ENCODE results near the gene STK10.

The STK10 gene

DNA sequence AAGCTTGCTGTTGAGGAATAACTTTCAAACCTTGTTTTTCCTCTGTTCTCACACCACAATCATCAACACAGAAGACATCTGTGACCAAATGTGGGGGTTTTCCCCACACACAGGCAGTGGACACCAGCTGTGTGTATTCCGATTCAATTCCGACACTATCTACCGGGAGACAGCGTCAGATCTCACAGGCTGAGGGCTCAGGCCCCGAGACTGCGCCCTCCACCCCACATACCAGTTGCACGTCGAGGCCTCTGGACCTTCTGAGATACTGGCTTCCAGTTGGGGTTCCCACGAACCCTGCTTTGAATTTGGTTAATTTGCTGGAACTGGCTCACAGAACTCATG, 41.3 kb downstream of the STK10 start:
- no peak for DNase-seq (ENCODE audit: low read depth, low spot score)
- H3K36me3 ChIP-seq (ENCODE audit: insufficient read depth, insufficient read length, low read length) = peaks cover 19% of the 10 kb centered on the region
- H3K9me3 ChIP-seq (ENCODE audit: insufficient read depth, low read length) = no peaks in the 10 kb centered on the region
- no peak overlapping the region for H3K4me3 ChIP-seq (ENCODE audit: insufficient read length, low read depth)
- no peak overlapping the region for H3K9ac ChIP-seq (ENCODE audit: insufficient read length, low read depth)
- peaks cover 8% of the 10 kb centered on the region for H3K4me1 ChIP-seq (ENCODE audit: insufficient read depth, insufficient read length)
- H3K27me3 ChIP-seq (ENCODE audit: insufficient read depth, insufficient read length) = no peaks in the 10 kb centered on the region
- TF ChIP-seq SUZ12 (IDR thresholded peaks at IDR 0.05; ENCODE audit: extremely low read depth, insufficient read depth, insufficient read length) (no peak), YY1 (IDR thresholded peaks at IDR 0.05; ENCODE audit: insufficient read depth, insufficient read length) (no peak), ZNF274 (IDR thresholded peaks at IDR 0.05; ENCODE audit: low read depth, low read length) (no peak)

DNA sequence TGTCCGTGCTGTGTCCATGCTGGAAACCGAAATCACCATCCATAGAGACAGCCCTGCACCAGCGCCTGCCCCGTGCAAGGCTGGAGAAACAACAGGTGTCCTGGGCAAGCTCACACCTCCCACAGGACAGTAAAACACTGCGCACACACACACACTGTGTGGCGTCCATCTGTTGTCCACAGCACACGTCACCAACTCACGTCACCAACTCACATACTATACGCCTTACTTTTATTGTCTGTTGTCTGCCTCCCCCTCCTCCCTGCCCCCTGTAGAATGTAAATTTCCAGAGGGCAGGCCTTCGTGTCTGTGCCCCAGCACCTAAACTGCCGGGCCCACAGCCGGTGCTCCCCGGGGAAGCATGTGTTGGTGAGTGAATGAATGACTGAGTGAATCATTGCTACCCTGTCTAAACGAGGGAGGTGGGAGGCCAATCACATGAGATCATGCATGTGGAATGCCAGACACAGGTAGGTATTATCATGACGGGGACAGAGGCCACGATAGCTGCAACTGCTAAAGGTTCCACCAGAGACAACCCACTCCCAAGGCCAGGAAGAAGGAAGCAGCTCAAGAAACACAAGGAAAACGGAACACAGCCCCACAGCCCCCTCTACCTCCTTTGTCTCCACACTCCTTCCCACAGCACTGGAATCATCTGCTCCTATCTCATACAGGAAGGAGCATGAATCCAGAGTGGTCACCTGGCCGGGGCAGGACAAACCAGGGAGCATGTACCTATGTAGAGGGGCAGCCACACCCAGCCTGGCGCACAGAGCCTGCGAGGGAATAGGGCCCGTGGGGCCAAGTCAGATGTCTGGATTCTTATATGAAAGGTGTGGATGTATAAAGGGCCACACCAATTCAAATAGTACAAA, 41.9 kb downstream of the STK10 start:
- Histone ChIP-seq H3K36me3 (ENCODE audit: insufficient read depth, insufficient read length, low read length) (peaks cover 16% of the 10 kb centered on the region), H3K9ac (ENCODE audit: insufficient read length, low read depth) (no peak overlapping the region), H3K27me3 (ENCODE audit: insufficient read depth, insufficient read length) (no peaks in the 10 kb centered on the region), H3K4me1 (ENCODE audit: insufficient read depth, insufficient read length) (peaks cover 8% of the 10 kb centered on the region), H3K9me3 (ENCODE audit: insufficient read depth, low read length) (no peaks in the 10 kb centered on the region), H3K4me3 (ENCODE audit: insufficient read length, low read depth) (no peak overlapping the region)
- TF ChIP-seq YY1 (IDR thresholded peaks at IDR 0.05; ENCODE audit: insufficient read depth, insufficient read length) = no peak
- no peak for TF ChIP-seq ZNF274 (IDR thresholded peaks at IDR 0.05; ENCODE audit: low read depth, low read length)
- TF ChIP-seq SUZ12 (IDR thresholded peaks at IDR 0.05; ENCODE audit: extremely low read depth, insufficient read depth, insufficient read length) = no peak
- no peak for DNase-seq (ENCODE audit: low read depth, low spot score)

GRCh38 chr5:172144931-172145869, 42.8 kb downstream of the STK10 start:
- H3K9me3 ChIP-seq (ENCODE audit: insufficient read depth, low read length) = no peaks in the 10 kb centered on the region
- no peak for TF ChIP-seq SUZ12 (IDR thresholded peaks at IDR 0.05; ENCODE audit: extremely low read depth, insufficient read depth, insufficient read length)
- no peak for TF ChIP-seq YY1 (IDR thresholded peaks at IDR 0.05; ENCODE audit: insufficient read depth, insufficient read length)
- no peak for TF ChIP-seq ZNF274 (IDR thresholded peaks at IDR 0.05; ENCODE audit: low read depth, low read length)
- H3K36me3 ChIP-seq (ENCODE audit: insufficient read depth, insufficient read length, low read length) = peaks cover 16% of the 10 kb centered on the region
- H3K9ac ChIP-seq (ENCODE audit: insufficient read length, low read depth) = no peak overlapping the region
- DNase-seq (ENCODE audit: low read depth, low spot score) = no peak
- peaks cover 8% of the 10 kb centered on the region for H3K4me1 ChIP-seq (ENCODE audit: insufficient read depth, insufficient read length)
- no peak overlapping the region for H3K4me3 ChIP-seq (ENCODE audit: insufficient read length, low read depth)
- H3K27me3 ChIP-seq (ENCODE audit: insufficient read depth, insufficient read length) = no peaks in the 10 kb centered on the region

GRCh38 chr5:172144291-172144815, 43.7 kb downstream of the STK10 start:
- no peak overlapping the region for H3K9ac ChIP-seq (ENCODE audit: insufficient read length, low read depth)
- TF ChIP-seq YY1 (IDR thresholded peaks at IDR 0.05; ENCODE audit: insufficient read depth, insufficient read length) (no peak), ZNF274 (IDR thresholded peaks at IDR 0.05; ENCODE audit: low read depth, low read length) (no peak), SUZ12 (IDR thresholded peaks at IDR 0.05; ENCODE audit: extremely low read depth, insufficient read depth, insufficient read length) (no peak)
- H3K36me3 ChIP-seq (ENCODE audit: insufficient read depth, insufficient read length, low read length) = peaks cover 16% of the 10 kb centered on the region
- no peaks in the 10 kb centered on the region for H3K27me3 ChIP-seq (ENCODE audit: insufficient read depth, insufficient read length)
- no peak for DNase-seq (ENCODE audit: low read depth, low spot score)
- H3K4me1 ChIP-seq (ENCODE audit: insufficient read depth, insufficient read length) = peaks cover 8% of the 10 kb centered on the region
- no peaks in the 10 kb centered on the region for H3K9me3 ChIP-seq (ENCODE audit: insufficient read depth, low read length)
- H3K4me3 ChIP-seq (ENCODE audit: insufficient read length, low read depth) = no peak overlapping the region

DNA sequence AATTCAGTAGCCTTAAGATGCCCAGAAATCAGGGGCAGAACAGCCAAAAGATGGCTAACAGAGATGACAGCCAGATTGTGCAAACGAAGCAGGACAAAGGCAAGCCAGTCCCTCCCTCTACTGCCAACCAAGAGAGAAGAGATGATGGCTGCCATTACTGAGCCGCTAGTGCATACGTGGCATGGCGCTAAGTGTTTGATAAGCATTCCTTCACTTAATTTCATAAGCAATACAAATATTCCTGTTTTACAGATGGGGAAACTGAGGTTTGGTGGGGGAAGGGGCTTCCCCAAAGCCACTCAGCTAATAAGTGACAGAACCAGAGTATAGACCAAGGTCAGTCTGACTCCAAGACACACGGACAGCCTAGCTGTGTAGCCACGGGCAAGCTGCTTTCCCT, 44.1 kb downstream of the STK10 start:
- Histone ChIP-seq H3K4me3 (ENCODE audit: insufficient read length, low read depth) (no peak overlapping the region), H3K9me3 (ENCODE audit: insufficient read depth, low read length) (no peaks in the 10 kb centered on the region), H3K9ac (ENCODE audit: insufficient read length, low read depth) (no peak overlapping the region), H3K36me3 (ENCODE audit: insufficient read depth, insufficient read length, low read length) (peaks cover 16% of the 10 kb centered on the region), H3K27me3 (ENCODE audit: insufficient read depth, insufficient read length) (no peaks in the 10 kb centered on the region), H3K4me1 (ENCODE audit: insufficient read depth, insufficient read length) (peaks cover 8% of the 10 kb centered on the region)
- DNase-seq (ENCODE audit: low read depth, low spot score) = no peak
- no peak for TF ChIP-seq ZNF274 (IDR thresholded peaks at IDR 0.05; ENCODE audit: low read depth, low read length)
- no peak for TF ChIP-seq YY1 (IDR thresholded peaks at IDR 0.05; ENCODE audit: insufficient read depth, insufficient read length)
- TF ChIP-seq SUZ12 (IDR thresholded peaks at IDR 0.05; ENCODE audit: extremely low read depth, insufficient read depth, insufficient read length) = no peak

DNA sequence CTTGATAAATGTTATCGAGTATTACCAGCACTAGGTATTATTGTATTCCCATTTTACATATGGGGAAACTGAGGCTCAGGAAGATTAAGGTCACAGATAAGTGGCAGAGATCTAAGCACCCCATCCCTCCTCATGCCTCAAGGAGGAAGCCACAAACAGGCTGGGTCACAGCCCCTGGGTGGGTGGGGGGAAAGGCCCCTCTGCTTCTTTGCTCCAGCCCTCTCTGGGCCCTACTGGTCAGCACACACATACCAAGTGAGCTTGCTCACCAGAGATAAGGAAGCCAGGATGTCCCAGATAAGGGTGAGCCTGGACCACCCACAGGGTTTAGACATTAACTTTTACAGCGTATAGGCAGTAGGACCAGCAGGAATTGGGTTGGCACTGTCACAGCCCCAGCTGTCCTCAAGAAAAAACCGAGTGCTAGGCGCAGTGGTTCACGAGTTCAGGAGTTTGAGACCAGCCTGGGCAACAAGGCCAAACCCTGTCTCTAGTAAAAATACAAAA, 45.3 kb downstream of the STK10 start:
- TF ChIP-seq SUZ12 (IDR thresholded peaks at IDR 0.05; ENCODE audit: extremely low read depth, insufficient read depth, insufficient read length) = no peak
- TF ChIP-seq YY1 (IDR thresholded peaks at IDR 0.05; ENCODE audit: insufficient read depth, insufficient read length) = no peak
- no peak for TF ChIP-seq ZNF274 (IDR thresholded peaks at IDR 0.05; ENCODE audit: low read depth, low read length)
- Histone ChIP-seq H3K4me1 (ENCODE audit: insufficient read depth, insufficient read length) (peaks cover 8% of the 10 kb centered on the region), H3K27me3 (ENCODE audit: insufficient read depth, insufficient read length) (no peaks in the 10 kb centered on the region), H3K9me3 (ENCODE audit: insufficient read depth, low read length) (no peaks in the 10 kb centered on the region), H3K36me3 (ENCODE audit: insufficient read depth, insufficient read length, low read length) (peaks cover 7% of the 10 kb centered on the region), H3K4me3 (ENCODE audit: insufficient read length, low read depth) (no peak overlapping the region), H3K9ac (ENCODE audit: insufficient read length, low read depth) (no peak overlapping the region)
- no peak for DNase-seq (ENCODE audit: low read depth, low spot score)
